Breast epithelium (tissue), 3 donors: ENCODE data around the gene ROCK2.

Experiments
- CTCF ChIP-seq, 3 donors: fragments of 450-650 bp; IDR thresholded peaks; one replicate each; pipeline ENCODE4 v1.5.1; 2016 to 2017; ENCODE audit warnings: antibody characterized with exemption in 3 of 3, mild to moderate bottlenecking in 3 of 3, moderate library complexity in 3 of 3
- POLR2A ChIP-seq: fragments of 450-650 bp; IDR thresholded peaks from one replicate; pipeline ENCODE4 v1.6.1; 2016; ENCODE audit warnings: antibody characterized with exemption, mild to moderate bottlenecking, moderate library complexity

- TF ChIP-seq CTCF (IDR thresholded peaks at IDR 0.05) (no peak), POLR2A (no peak)
These were observed 143.8 kb downstream of the ROCK2 start for GRCh38 chr2:11200651-11201050.
